Measurements from ENCODE around the gene TYW5. TPM values are rescaled to one million over a fixed set of nuclear protein-coding genes. Genes with fewer than 3 reads are reported as not detected.

TYW5 gene
- polyA plus RNA-seq, 1 donor (not counting 4 experiments of a cell fraction or from before 2014, with no cell fraction given) = 9.9 TPM

DNA sequence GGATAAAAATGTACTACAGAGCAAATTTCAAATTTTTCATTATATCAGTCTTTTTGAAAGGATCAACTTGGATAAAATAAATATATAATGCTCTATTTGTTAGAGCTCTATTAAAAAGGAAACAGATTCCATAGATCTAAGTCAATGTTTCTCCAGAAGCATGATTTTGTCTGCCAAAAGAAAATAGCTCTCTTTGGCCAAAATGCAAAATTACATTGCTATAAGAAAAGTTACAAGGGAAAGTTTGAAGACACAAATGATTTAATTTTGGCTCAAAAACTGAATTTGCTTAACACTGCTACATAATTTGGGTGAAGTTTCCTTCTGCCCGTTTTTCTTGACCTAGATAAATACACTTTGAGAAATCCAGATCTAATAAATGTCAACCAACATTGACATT lies 28.5 kb downstream of the TYW5 start:
- H3K79me2 ChIP-seq (ENCODE audit: control insufficient read depth, insufficient read depth, low read length) = peaks cover 25% of the 10 kb centered on the region
- peaks cover 0 to 4% of the 10 kb centered on the region in 2 experiments for H3K36me3 ChIP-seq (ENCODE audit: control insufficient read depth in 2 of 2, extremely low read depth in 1 of 2, insufficient read depth in 2 of 2, low read length in 2 of 2)
- no peaks in the 10 kb centered on the region for H3K27me3 ChIP-seq (ENCODE audit: control insufficient read depth, extremely low read depth, insufficient read depth, low read length)
- no peak overlapping the region for H3K9ac ChIP-seq (ENCODE audit: control insufficient read depth, extremely low read depth, insufficient read depth, low read length)
- no peaks in the 10 kb centered on the region for H4K20me1 ChIP-seq (ENCODE audit: control insufficient read depth, extremely low read depth, insufficient read depth, low read length)
- no peaks in the 10 kb centered on the region for H3K9me3 ChIP-seq (ENCODE audit: control insufficient read depth, low read depth, low read length)
- TF ChIP-seq EZH2 (IDR thresholded peaks at IDR 0.05; ENCODE audit: low read length) (no peak), CTCF (optimal IDR thresholded peaks at IDR 0.05 in 1 of 3, IDR thresholded peaks at IDR 0.05 in 1 of 3, conservative IDR thresholded peaks at IDR 0.05 in 1 of 3; ENCODE audit: extremely low read depth in 1 of 3, insufficient read depth in 2 of 3, low read length in 3 of 3) (no peak)
- dilution Hi-C loops (cut with MboI; ENCODE audit: extremely low pct_ligation_motif_present, low sequenced_read_pairs) = no loop called here
- FAIRE-seq = no peak
- no peak overlapping the region for H3K4me2 ChIP-seq (ENCODE audit: control insufficient read depth, extremely low read depth, insufficient read depth, low read depth, low read length)
- no peak overlapping the region for H2AFZ ChIP-seq (ENCODE audit: control insufficient read depth, low read length)
- H3K27ac ChIP-seq (ENCODE audit: control insufficient read depth, insufficient read depth, low read length) = no peak overlapping the region
- H3K9me1 ChIP-seq (ENCODE audit: control insufficient read depth, extremely low read depth, insufficient read depth, low read length) = no peaks in the 10 kb centered on the region
- H3K4me3 ChIP-seq (ENCODE audit: control insufficient read depth in 2 of 3, extremely low read depth in 1 of 3, insufficient read depth in 2 of 3, low read depth in 1 of 3, low read length in 3 of 3) = no peak overlapping the region
- no peaks in the 10 kb centered on the region for H3K4me1 ChIP-seq (ENCODE audit: control insufficient read depth, extremely low read depth, insufficient read depth, low read length)
- no peak for DNase-seq (ENCODE audit: low read depth, low spot score)

GRCh38 chr2:199923924-199924323 lies 31.4 kb downstream of the TYW5 start:
- Histone ChIP-seq H3K79me2 (ENCODE audit: control insufficient read depth, insufficient read depth, low read length) (peaks cover 49% of the 10 kb centered on the region), H3K4me1 (ENCODE audit: control insufficient read depth, extremely low read depth, insufficient read depth, low read length) (no peaks in the 10 kb centered on the region), H3K4me2 (ENCODE audit: control insufficient read depth, extremely low read depth, insufficient read depth, low read depth, low read length) (no peak overlapping the region), H3K9ac (ENCODE audit: control insufficient read depth, extremely low read depth, insufficient read depth, low read length) (no peak overlapping the region), H3K9me1 (ENCODE audit: control insufficient read depth, extremely low read depth, insufficient read depth, low read length) (no peaks in the 10 kb centered on the region), H4K20me1 (ENCODE audit: control insufficient read depth, extremely low read depth, insufficient read depth, low read length) (no peaks in the 10 kb centered on the region), H3K27ac (ENCODE audit: control insufficient read depth, insufficient read depth, low read length) (no peak overlapping the region), H3K27me3 (ENCODE audit: control insufficient read depth, extremely low read depth, insufficient read depth, low read length) (no peaks in the 10 kb centered on the region), H3K36me3 (ENCODE audit: control insufficient read depth in 2 of 2, extremely low read depth in 1 of 2, insufficient read depth in 2 of 2, low read length in 2 of 2) (peaks cover 4 to 6% of the 10 kb centered on the region in 2 experiments), H2AFZ (ENCODE audit: control insufficient read depth, low read length) (no peak overlapping the region), H3K9me3 (ENCODE audit: control insufficient read depth, low read depth, low read length) (no peaks in the 10 kb centered on the region), H3K4me3 (ENCODE audit: control insufficient read depth in 2 of 3, extremely low read depth in 1 of 3, insufficient read depth in 2 of 3, low read depth in 1 of 3, low read length in 3 of 3) (no peak overlapping the region)
- no peak for DNase-seq (ENCODE audit: low read depth, low spot score)
- FAIRE-seq = no peak
- dilution Hi-C loops (cut with MboI; ENCODE audit: extremely low pct_ligation_motif_present, low sequenced_read_pairs) = no loop called here
- TF ChIP-seq CTCF (optimal IDR thresholded peaks at IDR 0.05 in 1 of 3, IDR thresholded peaks at IDR 0.05 in 1 of 3, conservative IDR thresholded peaks at IDR 0.05 in 1 of 3; ENCODE audit: extremely low read depth in 1 of 3, insufficient read depth in 2 of 3, low read length in 3 of 3) (no peak), EZH2 (IDR thresholded peaks at IDR 0.05; ENCODE audit: low read length) (no peak)

Data from keratinocyte (primary cell).